ENCODE results near the gene OTOS.

The OTOS gene

GRCh38 chr2:240166761-240167587 lies 26.5 kb upstream of the OTOS start:
- no peak for DNase-seq

- no peak for DNase-seq
These were observed 25.7 kb upstream of the OTOS start for GRCh38 chr2:240166191-240166590.

- no peak for DNase-seq
These were observed 25.2 kb upstream of the OTOS start for GRCh38 chr2:240165661-240166060.

GRCh38 chr2:240165034-240165433 lies 24.6 kb upstream of the OTOS start:
- no peak for DNase-seq

GRCh38 chr2:240164586-240164985 lies 24.1 kb upstream of the OTOS start:
- DNase-seq, result no peak

GRCh38 chr2:240163844-240164574 lies 23.6 kb upstream of the OTOS start:
- no peak for DNase-seq

GRCh38 chr2:240162939-240163714 lies 22.7 kb upstream of the OTOS start:
- DNase-seq, result no peak

GRCh38 chr2:240162531-240162930 lies 22.1 kb upstream of the OTOS start:
- no peak for DNase-seq

- no peak for DNase-seq
These were observed 21.6 kb upstream of the OTOS start for GRCh38 chr2:240162032-240162431.

GRCh38 chr2:240161087-240161750 lies 20.8 kb upstream of the OTOS start:
- no peak for DNase-seq

GRCh38 chr2:240160291-240161086 lies 20.0 kb upstream of the OTOS start:
- DNase-seq, result no peak

- no peak for DNase-seq
These were observed 18.9 kb upstream of the OTOS start for GRCh38 chr2:240159251-240159839.

- DNase-seq, result no peak
These were observed 16.7 kb upstream of the OTOS start for GRCh38 chr2:240157147-240157470.

- DNase-seq, result no peak
These were observed 16.1 kb upstream of the OTOS start for GRCh38 chr2:240156435-240157146.

- DNase-seq, result no peak
These were observed 15.4 kb upstream of the OTOS start for GRCh38 chr2:240155745-240156390.

- DNase-seq, result peak; percentile 68
These were observed 14.7 kb upstream of the OTOS start for GRCh38 chr2:240155048-240155744.

- no peak for DNase-seq
These were observed 14.1 kb upstream of the OTOS start for GRCh38 chr2:240154606-240155005.

GRCh38 chr2:240153418-240153817 lies 13.0 kb upstream of the OTOS start:
- no peak for DNase-seq

- no peak for DNase-seq
These were observed 11.1 kb upstream of the OTOS start for GRCh38 chr2:240151477-240152031.
